GM21381 (cell line): Measurements from ENCODE around the gene RNASE7.

Experiments
- ATAC-seq: cut with Tn5 transposase; IDR thresholded peaks from one replicate; pipeline ENCODE4 v1.9.1; 2021; ENCODE audit warnings: mild to moderate bottlenecking, moderate library complexity; ENCODE audit not compliant: unreplicated experiment

RNASE7 gene

DNA sequence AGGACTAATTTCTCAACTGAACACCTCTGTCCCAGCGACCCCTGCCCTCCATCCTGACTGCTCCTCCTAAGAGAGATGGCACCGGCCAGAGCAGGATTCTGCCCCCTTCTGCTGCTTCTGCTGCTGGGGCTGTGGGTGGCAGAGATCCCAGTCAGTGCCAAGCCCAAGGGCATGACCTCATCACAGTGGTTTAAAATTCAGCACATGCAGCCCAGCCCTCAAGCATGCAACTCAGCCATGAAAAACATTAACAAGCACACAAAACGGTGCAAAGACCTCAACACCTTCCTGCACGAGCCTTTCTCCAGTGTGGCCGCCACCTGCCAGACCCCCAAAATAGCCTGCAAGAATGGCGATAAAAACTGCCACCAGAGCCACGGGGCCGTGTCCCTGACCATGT is 756 bp downstream of the RNASE7 start:
- ATAC-seq, result no peak

- ATAC-seq, result no peak
Measured at GRCh38 chr14:21043387-21043973, 1.3 kb downstream of the RNASE7 start.

GRCh38 chr14:21043974-21044618 is 1.9 kb downstream of the RNASE7 start:
- ATAC-seq, result no peak

DNA sequence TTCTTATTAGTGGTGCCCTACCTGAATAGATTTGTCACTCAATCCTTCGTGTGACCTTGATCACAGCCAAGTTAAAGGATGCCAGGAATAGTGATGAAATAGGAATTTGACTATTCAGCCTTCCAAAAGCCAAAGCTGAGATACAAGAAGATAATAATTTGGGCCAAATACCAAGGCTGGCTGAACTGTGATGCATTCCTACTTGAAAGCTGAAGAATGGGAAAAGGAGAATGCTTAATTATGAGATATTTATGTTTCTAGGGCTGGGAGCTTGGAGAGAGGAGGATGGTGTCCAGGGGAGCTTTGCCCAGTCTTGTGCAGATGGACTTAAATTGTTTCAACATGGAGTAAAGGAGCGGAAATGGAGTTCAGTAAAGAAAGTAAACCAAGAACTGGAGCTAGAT is 5.2 kb downstream of the RNASE7 start:
- ATAC-seq, result no peak

DNA sequence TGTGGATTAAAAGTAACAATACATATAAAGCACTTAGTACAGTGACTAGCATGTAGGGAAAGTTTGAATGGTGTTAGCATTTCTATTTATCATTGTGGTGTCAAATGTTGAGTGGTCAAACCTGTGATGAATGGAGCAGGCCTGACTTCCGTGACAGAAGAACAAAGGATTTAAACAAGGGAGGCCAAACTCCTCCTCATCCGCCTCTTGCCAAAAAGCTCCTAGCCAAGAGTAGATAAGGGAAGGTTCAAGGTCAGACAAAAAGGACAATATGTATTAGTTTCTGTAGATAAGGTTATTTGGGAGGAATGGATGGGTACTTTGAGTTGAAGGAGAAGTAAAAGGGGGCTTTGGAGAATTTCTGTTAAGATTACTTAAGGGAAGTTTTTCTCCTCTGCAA is 6.5 kb downstream of the RNASE7 start:
- ATAC-seq, result no peak

GRCh38 chr14:21049271-21049673 is 7.1 kb downstream of the RNASE7 start:
- ATAC-seq, result no peak

DNA sequence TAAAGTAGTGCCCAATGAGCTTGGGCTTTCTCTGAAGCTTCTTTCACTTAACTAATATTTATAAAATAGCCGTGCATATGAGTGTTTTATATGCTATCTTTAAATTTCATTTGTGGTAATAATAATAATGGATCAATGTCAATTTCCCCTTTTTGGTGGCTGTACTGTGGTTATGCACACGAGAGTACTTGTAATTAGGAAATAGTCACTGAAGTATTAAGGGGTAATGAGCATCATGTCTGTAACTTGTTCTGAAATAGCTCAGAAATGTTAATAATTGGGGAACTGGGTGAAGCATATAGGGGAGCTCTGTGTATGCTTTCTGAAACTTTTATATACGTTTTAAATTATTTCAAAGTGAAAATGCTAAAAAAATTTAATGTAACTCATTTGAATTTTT is 8.4 kb downstream of the RNASE7 start:
- ATAC-seq, result no peak

GRCh38 chr14:21053184-21054122 is 11.3 kb downstream of the RNASE7 start:
- ATAC-seq, result no peak

- no peak for ATAC-seq
Measured at GRCh38 chr14:21054123-21054767, 12.1 kb downstream of the RNASE7 start.

DNA sequence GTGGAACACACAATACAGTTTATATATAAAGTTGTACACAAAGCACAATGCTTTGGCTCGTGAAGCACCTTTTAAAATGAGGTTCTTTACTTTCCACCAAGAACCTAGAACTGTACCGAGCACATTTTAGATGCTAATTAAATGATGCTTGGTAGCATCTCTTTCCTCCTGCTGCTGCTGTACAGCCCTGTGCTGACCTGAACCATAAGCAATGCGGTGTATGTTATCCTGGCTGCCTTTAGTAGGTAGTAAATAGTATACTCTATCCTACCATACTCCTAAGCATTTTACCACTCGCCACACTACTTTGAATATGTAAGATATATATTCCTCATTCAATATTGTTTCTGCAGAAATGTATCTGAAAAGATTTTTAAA is 12.6 kb downstream of the RNASE7 start:
- no peak for ATAC-seq

- no peak for ATAC-seq
Measured at GRCh38 chr14:21055432-21056117, 13.4 kb downstream of the RNASE7 start.

DNA sequence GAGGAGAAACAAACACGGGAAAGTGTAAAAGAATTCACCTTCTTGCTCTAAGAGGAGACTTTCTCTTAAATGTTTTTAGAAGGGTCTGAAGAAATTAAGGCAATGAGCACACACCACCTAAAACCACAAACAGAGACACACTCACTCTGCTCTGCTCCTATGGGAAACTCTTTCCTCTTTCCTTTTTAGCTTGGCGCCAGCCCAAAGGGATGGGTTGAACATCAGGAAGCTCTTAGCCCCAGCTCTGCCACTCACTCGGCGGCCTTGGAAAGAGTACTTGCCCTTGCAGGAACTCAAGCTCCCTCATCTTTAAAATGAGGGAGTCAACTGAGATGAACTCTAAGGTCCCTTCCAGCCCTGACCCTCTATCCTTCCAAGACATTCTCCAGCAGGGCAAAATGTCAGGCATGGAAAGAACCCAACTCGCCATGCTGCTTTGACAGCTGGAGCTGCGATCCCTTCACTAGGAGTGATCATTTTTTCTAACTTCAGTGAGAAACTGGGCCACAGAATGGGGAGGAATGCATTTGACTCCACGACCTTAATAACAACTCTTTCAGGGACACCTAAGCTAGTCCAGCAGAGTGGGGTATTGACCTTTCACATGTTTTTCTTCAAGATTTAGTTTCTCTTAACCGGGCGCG is 14.5 kb downstream of the RNASE7 start:
- ATAC-seq, result no peak

DNA sequence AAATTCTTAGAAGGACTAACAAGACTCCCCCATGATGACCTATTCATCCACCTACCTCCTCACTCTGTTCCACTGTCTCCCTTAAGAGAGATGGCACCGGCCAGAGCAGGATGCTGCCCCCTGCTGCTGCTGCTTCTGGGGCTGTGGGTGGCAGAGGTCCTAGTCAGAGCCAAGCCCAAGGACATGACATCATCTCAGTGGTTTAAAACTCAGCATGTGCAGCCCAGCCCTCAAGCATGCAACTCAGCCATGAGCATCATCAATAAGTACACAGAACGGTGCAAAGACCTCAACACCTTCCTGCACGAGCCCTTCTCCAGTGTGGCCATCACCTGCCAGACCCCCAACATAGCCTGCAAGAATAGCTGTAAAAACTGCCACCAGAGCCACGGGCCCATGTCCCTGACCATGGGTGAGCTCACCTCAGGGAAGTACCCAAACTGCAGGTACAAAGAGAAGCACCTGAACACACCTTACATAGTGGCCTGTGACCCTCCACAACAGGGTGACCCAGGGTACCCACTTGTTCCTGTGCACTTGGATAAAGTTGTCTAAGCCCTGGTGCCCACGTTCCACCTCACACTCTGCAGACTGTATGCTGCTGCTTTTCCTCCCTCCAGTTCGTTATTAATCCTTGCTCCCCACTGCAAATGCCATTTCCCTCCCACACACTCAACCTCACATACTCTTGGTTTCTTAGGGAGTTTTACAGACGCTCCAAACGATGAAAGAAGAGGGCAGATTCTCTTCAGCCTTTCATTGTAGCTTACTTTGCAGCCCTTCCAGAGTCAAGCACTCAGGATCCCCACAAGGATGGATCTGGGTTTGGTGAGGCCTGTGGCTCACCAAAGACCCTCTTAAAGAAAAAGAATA is 15.9 kb downstream of the RNASE7 start, which contains the start of gene RNASE8:
RNASE8 (plus strand) TSS at position 20 of the 873 bp plus-strand sequence; CDS start at position 91, 71 bp downstream.
- no peak for ATAC-seq

GRCh38 chr14:21058903-21059302 is 16.7 kb downstream of the RNASE7 start:
- no peak for ATAC-seq

- ATAC-seq, result no peak
Measured at GRCh38 chr14:21059842-21060613, 17.9 kb downstream of the RNASE7 start.

GRCh38 chr14:21060614-21061346 is 18.6 kb downstream of the RNASE7 start:
- no peak for ATAC-seq

- ATAC-seq, result no peak
Measured at GRCh38 chr14:21061347-21061668, 19.1 kb downstream of the RNASE7 start.

DNA sequence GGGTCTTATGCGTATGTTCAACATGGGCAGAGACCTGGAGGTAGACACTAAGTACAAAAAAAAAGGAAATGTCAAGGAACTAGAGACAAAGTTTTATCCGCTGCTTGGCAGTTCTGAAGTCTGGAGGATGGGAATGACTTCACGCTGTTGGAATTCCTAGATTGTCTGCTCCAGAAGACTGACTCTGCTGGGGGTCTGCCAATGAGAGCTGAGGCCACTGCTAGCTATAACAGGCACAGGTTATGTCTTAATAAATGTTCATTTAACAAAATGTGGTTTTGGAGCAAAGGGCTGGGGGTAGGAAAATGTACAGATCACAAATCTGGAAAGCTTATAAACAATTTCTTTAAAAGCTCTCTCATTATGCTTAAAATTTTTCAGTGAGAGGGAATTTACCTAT is 21.3 kb downstream of the RNASE7 start:
- ATAC-seq, result no peak
